Measurements from ENCODE around the gene TRPM3.

GRCh38 chr9:70498866-70499265, 622.6 kb downstream of the TRPM3 start:
- TF ChIP-seq, protein P1, sequence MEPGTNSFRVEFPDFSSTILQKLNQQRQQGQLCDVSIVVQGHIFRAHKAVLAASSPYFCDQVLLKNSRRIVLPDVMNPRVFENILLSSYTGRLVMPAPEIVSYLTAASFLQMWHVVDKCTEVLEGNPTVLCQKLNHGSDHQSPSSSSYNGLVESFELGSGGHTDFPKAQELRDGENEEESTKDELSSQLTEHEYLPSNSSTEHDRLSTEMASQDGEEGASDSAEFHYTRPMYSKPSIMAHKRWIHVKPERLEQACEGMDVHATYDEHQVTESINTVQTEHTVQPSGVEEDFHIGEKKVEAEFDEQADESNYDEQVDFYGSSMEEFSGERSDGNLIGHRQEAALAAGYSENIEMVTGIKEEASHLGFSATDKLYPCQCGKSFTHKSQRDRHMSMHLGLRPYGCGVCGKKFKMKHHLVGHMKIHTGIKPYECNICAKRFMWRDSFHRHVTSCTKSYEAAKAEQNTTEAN (CRISPR knock-in tag; IDR thresholded peaks at IDR 0.05) = no peak
- TF ChIP-seq, protein P2, sequence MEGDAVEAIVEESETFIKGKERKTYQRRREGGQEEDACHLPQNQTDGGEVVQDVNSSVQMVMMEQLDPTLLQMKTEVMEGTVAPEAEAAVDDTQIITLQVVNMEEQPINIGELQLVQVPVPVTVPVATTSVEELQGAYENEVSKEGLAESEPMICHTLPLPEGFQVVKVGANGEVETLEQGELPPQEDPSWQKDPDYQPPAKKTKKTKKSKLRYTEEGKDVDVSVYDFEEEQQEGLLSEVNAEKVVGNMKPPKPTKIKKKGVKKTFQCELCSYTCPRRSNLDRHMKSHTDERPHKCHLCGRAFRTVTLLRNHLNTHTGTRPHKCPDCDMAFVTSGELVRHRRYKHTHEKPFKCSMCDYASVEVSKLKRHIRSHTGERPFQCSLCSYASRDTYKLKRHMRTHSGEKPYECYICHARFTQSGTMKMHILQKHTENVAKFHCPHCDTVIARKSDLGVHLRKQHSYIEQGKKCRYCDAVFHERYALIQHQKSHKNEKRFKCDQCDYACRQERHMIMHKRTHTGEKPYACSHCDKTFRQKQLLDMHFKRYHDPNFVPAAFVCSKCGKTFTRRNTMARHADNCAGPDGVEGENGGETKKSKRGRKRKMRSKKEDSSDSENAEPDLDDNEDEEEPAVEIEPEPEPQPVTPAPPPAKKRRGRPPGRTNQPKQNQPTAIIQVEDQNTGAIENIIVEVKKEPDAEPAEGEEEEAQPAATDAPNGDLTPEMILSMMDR (IDR thresholded peaks at IDR 0.05) = no peak
- TF ChIP-seq MAX (CRISPR knock-in tag; IDR thresholded peaks at IDR 0.05) (no peak), NFE2L1 (CRISPR knock-in tag; IDR thresholded peaks at IDR 0.05) (no peak), NR1H2 (CRISPR knock-in tag; IDR thresholded peaks at IDR 0.05) (no peak)

All from WTC11 (cell line).